Thyroid gland (tissue), 4 donors: ENCODE data around the gene POLR3K. TPM values are rescaled to one million over a fixed set of nuclear protein-coding genes. Genes with fewer than 3 reads are reported as not detected.

Experiments
- DNase-seq, 2 donors: peaks; one replicate each; pipeline ENCODE4 v3.0.0-alpha.2; 2019
- H3K27ac ChIP-seq, 3 donors: fragments of 200-600 bp; sonication (generic); 1 replicate in 2 of 3; 2 replicates in 1 of 3; pipeline ENCODE4 v1.5.1; 2016 to 2019; ENCODE audit warnings: mild to moderate bottlenecking in 1 of 3, moderate library complexity in 1 of 3
- H3K27me3 ChIP-seq: fragments of 200-600 bp; sonication (generic); one replicate; pipeline ENCODE4 v1.5.1; 2019
- H3K36me3 ChIP-seq, 2 donors: fragments of 200-600 bp; sonication (generic); one replicate each; pipeline ENCODE4 v1.5.1; 2016 to 2019
- H3K4me1 ChIP-seq, 2 donors: fragments of 200-600 bp; sonication (generic); one replicate each; pipeline ENCODE4 v1.5.1; 2017 to 2019
- H3K4me3 ChIP-seq, 3 donors: fragments of 200-600 bp; sonication (generic); replicated peaks in 1 of 3; 1 replicate in 2 of 3; 2 replicates in 1 of 3; pipeline ENCODE4 v1.5.1; 2016; ENCODE audit warnings: mild to moderate bottlenecking in 1 of 3
- H3K9me3 ChIP-seq: fragments of 200-600 bp; sonication (generic); one replicate; pipeline ENCODE4 v1.5.1; 2017
- CTCF ChIP-seq, 6 experiments: fragments of 200-600 bp in 3 of 6; fragments of 450-650 bp in 3 of 6; sonication (generic) in 3 of 6; IDR thresholded peaks; one replicate each; pipeline ENCODE4 v1.5.1; 2016 to 2019; ENCODE audit warnings: antibody characterized with exemption in 6 of 6, mild to moderate bottlenecking in 2 of 6, inconsistent platforms in 1 of 6, moderate library complexity in 1 of 6
- POLR2A ChIP-seq, 2 donors: fragments of 450-650 bp; IDR thresholded peaks; one replicate each; pipeline ENCODE4 v1.6.1; 2017; ENCODE audit warnings: antibody characterized with exemption in 2 of 2, mild to moderate bottlenecking in 2 of 2, moderate library complexity in 1 of 2
- WGBS, 2 donors: methylation state at CpG; one replicate each; pipeline ENCODE4 v1.1.5; 2017; 5-methylcytosine and 5-hydroxymethylcytosine counted together
- intact Hi-C: fragments of 100-400 bp; cut with DNase I; formaldehyde crosslinking; loops from one replicate; pipeline ENCODE4 v1.15.1; 2023
- total RNA-seq, 4 donors: library from RNA; depleted of rRNA; stranded (reverse); fragments of >200 nt; gene quantifications; one replicate each; pipeline ENCODE4 v1.2.3, GENCODE V29; 2016

POLR3K gene
- total RNA-seq, 4 donors from 2014 or later: 3.5 to 6.7 (median 4.6) TPM

- 90 to 92% methylated on average over 26 to 29 of the region's 29 CpGs for WGBS, 2 donors
- Histone ChIP-seq H3K4me1 (peaks cover 5 to 7% of the 10 kb centered on the region in 2 donors), H3K36me3 (peaks cover 51 to 54% of the 10 kb centered on the region in 2 donors), H3K9me3 (no peaks in the 10 kb centered on the region), H3K4me3 (no peak overlapping the region), H3K27ac (no peak overlapping the region), H3K27me3 (no peaks in the 10 kb centered on the region)
- no peak for DNase-seq
- intact Hi-C loops: no loop called here
- TF ChIP-seq POLR2A (IDR thresholded peaks at IDR 0.05) (no peak), CTCF (IDR thresholded peaks at IDR 0.05) (no peak)
Measured at GRCh38 chr16:58491-59439, 5.4 kb upstream of the POLR3K start.

- Histone ChIP-seq H3K36me3 (peaks cover 48 to 51% of the 10 kb centered on the region in 2 donors), H3K9me3 (no peaks in the 10 kb centered on the region), H3K27me3 (no peaks in the 10 kb centered on the region), H3K4me3 (no peak overlapping the region), H3K4me1 (peaks cover 5 to 7% of the 10 kb centered on the region in 2 donors), H3K27ac (no peak overlapping the region)
- no peak for DNase-seq
- 75 to 91% methylated on average over 8 of the region's 8 CpGs for WGBS, 2 donors
- intact Hi-C loops: no loop called here
- no peak for TF ChIP-seq POLR2A (IDR thresholded peaks at IDR 0.05)
Measured at GRCh38 chr16:57711-58110, 4.3 kb upstream of the POLR3K start.

GRCh38 chr16:56231-56927 is 3.0 kb upstream of the POLR3K start:
- H3K36me3 ChIP-seq: peaks cover 39 to 40% of the 10 kb centered on the region in 2 donors
- 93 to 95% methylated on average over 16 to 17 of the region's 17 CpGs for WGBS, 2 donors

GRCh38 chr16:55571-56136 is 2.2 kb upstream of the POLR3K start:
- Histone ChIP-seq H3K27ac (no peak overlapping the region), H3K9me3 (no peaks in the 10 kb centered on the region), H3K27me3 (no peaks in the 10 kb centered on the region), H3K36me3 (peaks cover 31 to 35% of the 10 kb centered on the region in 2 donors), H3K4me3 (no peak overlapping the region), H3K4me1 (peaks cover 14 to 22% of the 10 kb centered on the region in 2 donors)
- DNase-seq: no peak
- WGBS, 2 donors: 90 to 95% methylated on average over 11 of the region's 11 CpGs
- TF ChIP-seq CTCF (IDR thresholded peaks at IDR 0.05) (no peak), POLR2A (IDR thresholded peaks at IDR 0.05) (no peak)
- intact Hi-C loops: no loop called here

More at GRCh38 chr16:56231-56927, 3.0 kb upstream of the POLR3K start:
- Histone ChIP-seq H3K4me3 (no peak overlapping the region), H3K27me3 (no peaks in the 10 kb centered on the region), H3K4me1 (peaks cover 9 to 15% of the 10 kb centered on the region in 2 donors), H3K9me3 (no peaks in the 10 kb centered on the region), H3K27ac (no peak overlapping the region)
- intact Hi-C loops: no loop called here
- DNase-seq: no peak
- TF ChIP-seq CTCF (IDR thresholded peaks at IDR 0.05): no peak
- no peak for TF ChIP-seq POLR2A (IDR thresholded peaks at IDR 0.05)

- DNase-seq: no peak
- intact Hi-C loops: no loop called here
- no peaks in the 10 kb centered on the region for H3K27me3 ChIP-seq
- peaks cover 14 to 23% of the 10 kb centered on the region in 2 donors for H3K4me1 ChIP-seq
- TF ChIP-seq CTCF (IDR thresholded peaks at IDR 0.05): no peak
- TF ChIP-seq POLR2A (IDR thresholded peaks at IDR 0.05): no peak
- peak overlapping the region in 1 of 3 donors; percentile 72 for H3K4me3 ChIP-seq
- H3K36me3 ChIP-seq: peaks cover 25 to 30% of the 10 kb centered on the region in 2 donors
- WGBS, 2 donors: 57 to 60% methylated on average over 12 of the region's 12 CpGs
- H3K9me3 ChIP-seq: no peaks in the 10 kb centered on the region
- H3K27ac ChIP-seq: peak overlapping the region in 1 of 3 donors; percentile 26
Measured at GRCh38 chr16:54237-54581, 801 bp upstream of the POLR3K start.
